K562 (cell line): ENCODE measurements around the gene METRN. TPM values are rescaled to one million over a fixed set of nuclear protein-coding genes. Genes with fewer than 3 reads are reported as not detected.

Experiments used
- HDAC1 ChIP-seq, 2 experiments: fragments of 450-650 bp; IDR thresholded peaks; 2 replicates each; pipeline ENCODE4 v1.6.1; 2016 to 2017; ENCODE audit warnings: inconsistent platforms in 1 of 2, mild to moderate bottlenecking in 1 of 2, moderate library complexity in 1 of 2
- MCM3 ChIP-seq: fragments of 450-650 bp; IDR thresholded peaks from 2 replicates; pipeline ENCODE4 v1.6.1; 2016
- SNRNP70 ChIP-seq: fragments of 200-400 bp; formaldehyde crosslinking; optimal IDR thresholded peaks from 2 replicates; pipeline ENCODE3; 2017; ENCODE audit warnings: low read depth, low read length
- TCF3 ChIP-seq: sonication (generic); formaldehyde crosslinking; IDR thresholded peaks from 2 replicates; pipeline ENCODE4 v1.4.0; 2020; ENCODE audit warnings: mild to moderate bottlenecking, missing genetic modification reagents
- TEAD4 ChIP-seq, 2 experiments: sonication (generic) in 1 of 2; formaldehyde crosslinking in 1 of 2; IDR thresholded peaks; 2 replicates each; pipeline versions ENCODE4 v1.6.1 to v1.8.0; 2012 to 2022; ENCODE audit warnings: borderline replicate concordance in 1 of 2, inconsistent platforms in 1 of 2, low read length in 1 of 2, mild to moderate bottlenecking in 1 of 2, missing genetic modification reagents in 1 of 2
- ZBTB17 ChIP-seq: fragments of 450-650 bp; formaldehyde crosslinking; IDR thresholded peaks from 2 replicates; pipeline ENCODE4 v1.4.0; 2020; ENCODE audit warnings: mild to moderate bottlenecking
- ZNF232 ChIP-seq: sonication (generic); formaldehyde crosslinking; IDR thresholded peaks from 2 replicates; pipeline ENCODE4 v1.8.0; 2022; ENCODE audit warnings: mild to moderate bottlenecking, missing genetic modification reagents
- ZNF75A ChIP-seq: fragments of 450-650 bp; formaldehyde crosslinking; IDR thresholded peaks from 2 replicates; pipeline ENCODE4 v1.4.0; 2020; ENCODE audit warnings: mild to moderate bottlenecking
- polyA plus RNA-seq, 8 experiments: library from polyadenylated mRNA; depleted of rRNA in 4 of 8; stranded (reverse) in 5 of 8; unstranded in 3 of 8; fragments of >200 nt; fragmentation: Nextera tagmentation in 2 of 8; fragmentation: Illumina TruSeq in 1 of 8; extraction: Ambion mirVana in 2 of 8; extraction: Trizol in 1 of 8; gene quantifications; 2 replicates each; pipeline versions ENCODE4 v1.2.1 to v1.2.3, GENCODE V29; 2011 to 2014; ENCODE audit warnings: inconsistent platforms in 1 of 8, missing spikeins in 1 of 8
- total RNA-seq, 7 experiments: library from RNA; depleted of rRNA in 6 of 7; stranded (reverse); fragments of >200 nt in 6 of 7; fragmentation: Illumina TruSeq in 2 of 7; extraction: Trizol in 2 of 7; gene quantifications; 2 replicates each; pipeline versions ENCODE4 v1.2.1 to v1.2.3, GENCODE V29; 2011 to 2021; ENCODE audit warnings: low replicate concordance in 1 of 7
- TF ChIP-seq, protein P1 (sequence below): sonication (generic); formaldehyde crosslinking; IDR thresholded peaks from 2 replicates; pipeline ENCODE4 v1.8.0; 2022; ENCODE audit warnings: mild to moderate bottlenecking, missing genetic modification reagents
- TF ChIP-seq, protein P2 (sequence below): fragments of 450-650 bp; formaldehyde crosslinking; IDR thresholded peaks from 2 replicates; pipeline ENCODE4 v1.4.0; 2020; ENCODE audit warnings: mild to moderate bottlenecking, moderate library complexity
- TF ChIP-seq, protein P3 (sequence below): sonication (generic); formaldehyde crosslinking; IDR thresholded peaks from 2 replicates; pipeline ENCODE4 v1.8.0; 2022; ENCODE audit warnings: mild to moderate bottlenecking, missing genetic modification reagents
- TF ChIP-seq, protein P4 (sequence below): fragments of 450-650 bp; IDR thresholded peaks from 2 replicates; pipeline ENCODE4 v1.7.0; 2016; ENCODE audit warnings: borderline replicate concordance
- TF ChIP-seq, protein P5 (sequence below): fragments of 250-450 bp; sonication (Bioruptor Pico); IDR thresholded peaks from 2 replicates; pipeline ENCODE4 v1.9.0; 2021; ENCODE audit warnings: mild to moderate bottlenecking, inconsistent platforms
- TF ChIP-seq, protein P6 (sequence below): sonication (generic); IDR thresholded peaks from 2 replicates; pipeline ENCODE4 v1.6.1; 2016

The METRN gene
- total and polyA plus RNA-seq, 9 of the 15 experiments (the other 6 are each of a cell fraction or from before 2014, with no cell fraction given): 0.20 to 89.8 (median 15.4) TPM

DNA sequence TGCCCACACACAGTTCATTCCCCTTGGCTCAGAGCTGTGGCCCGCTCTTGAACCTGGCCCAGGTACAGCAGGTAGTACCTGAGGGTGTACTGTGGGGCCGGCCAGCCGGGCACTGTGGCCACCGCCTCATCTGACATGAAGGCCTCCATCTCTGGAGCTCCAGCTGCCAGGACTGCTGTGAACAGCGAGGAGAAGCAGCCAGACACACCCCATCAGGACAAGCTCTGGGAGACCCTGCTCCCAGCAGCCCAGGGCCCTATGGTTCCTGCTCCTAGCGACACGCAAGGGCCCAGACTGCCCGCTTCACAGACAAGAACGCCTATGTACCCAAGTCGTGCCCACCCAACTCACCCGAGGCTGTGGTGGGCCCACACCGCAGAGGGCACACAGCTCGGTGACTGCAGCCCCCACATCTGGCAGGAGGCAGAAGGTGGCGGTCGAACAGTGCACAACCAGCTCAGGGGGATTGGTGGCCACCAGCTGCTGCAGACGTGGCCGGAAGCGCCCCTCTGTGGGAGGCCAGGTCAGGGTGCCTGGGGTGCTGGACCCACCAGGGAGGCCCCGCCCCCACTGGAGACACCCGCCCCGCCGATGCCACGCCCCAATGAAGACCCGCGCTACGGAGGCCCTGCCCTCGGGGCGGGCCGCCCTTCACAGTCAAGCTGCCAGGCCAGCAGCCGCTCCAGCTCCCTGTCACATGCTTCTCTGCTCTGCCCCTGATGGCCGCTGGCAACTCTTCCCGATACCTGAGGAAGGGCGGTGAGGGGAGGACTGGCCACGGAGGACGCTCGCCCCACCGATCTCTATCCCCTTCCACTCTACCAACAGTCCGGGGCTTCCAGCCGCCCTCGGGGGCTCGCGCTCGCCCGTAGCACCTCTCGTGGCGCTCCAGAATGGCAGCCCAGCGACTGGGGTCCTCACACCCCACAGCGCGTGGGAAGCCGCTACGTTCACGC lies 35.8 kb upstream of the METRN start (continued):
- TF ChIP-seq, protein P1, sequence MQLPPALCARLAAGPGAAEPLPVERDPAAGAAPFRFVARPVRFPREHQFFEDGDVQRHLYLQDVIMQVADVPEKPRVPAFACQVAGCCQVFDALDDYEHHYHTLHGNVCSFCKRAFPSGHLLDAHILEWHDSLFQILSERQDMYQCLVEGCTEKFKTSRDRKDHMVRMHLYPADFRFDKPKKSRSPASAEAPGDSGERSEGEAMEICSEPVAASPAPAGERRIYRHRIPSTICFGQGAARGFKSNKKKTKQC (CRISPR knock-in tag): peak; percentile 60; the same call in 1 of the 2 replicates
- no peak for TF ChIP-seq MCM3
- TF ChIP-seq, protein P2, sequence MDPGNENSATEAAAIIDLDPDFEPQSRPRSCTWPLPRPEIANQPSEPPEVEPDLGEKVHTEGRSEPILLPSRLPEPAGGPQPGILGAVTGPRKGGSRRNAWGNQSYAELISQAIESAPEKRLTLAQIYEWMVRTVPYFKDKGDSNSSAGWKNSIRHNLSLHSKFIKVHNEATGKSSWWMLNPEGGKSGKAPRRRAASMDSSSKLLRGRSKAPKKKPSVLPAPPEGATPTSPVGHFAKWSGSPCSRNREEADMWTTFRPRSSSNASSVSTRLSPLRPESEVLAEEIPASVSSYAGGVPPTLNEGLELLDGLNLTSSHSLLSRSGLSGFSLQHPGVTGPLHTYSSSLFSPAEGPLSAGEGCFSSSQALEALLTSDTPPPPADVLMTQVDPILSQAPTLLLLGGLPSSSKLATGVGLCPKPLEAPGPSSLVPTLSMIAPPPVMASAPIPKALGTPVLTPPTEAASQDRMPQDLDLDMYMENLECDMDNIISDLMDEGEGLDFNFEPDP (CRISPR knock-in tag): no peak
- TF ChIP-seq TEAD4 (IDR thresholded peaks at IDR 0.05; ENCODE audit: low read length): no peak
- no peak for TF ChIP-seq TEAD4 (CRISPR knock-in tag; IDR thresholded peaks at IDR 0.05; ENCODE audit: borderline replicate concordance)
- TF ChIP-seq, protein P3, sequence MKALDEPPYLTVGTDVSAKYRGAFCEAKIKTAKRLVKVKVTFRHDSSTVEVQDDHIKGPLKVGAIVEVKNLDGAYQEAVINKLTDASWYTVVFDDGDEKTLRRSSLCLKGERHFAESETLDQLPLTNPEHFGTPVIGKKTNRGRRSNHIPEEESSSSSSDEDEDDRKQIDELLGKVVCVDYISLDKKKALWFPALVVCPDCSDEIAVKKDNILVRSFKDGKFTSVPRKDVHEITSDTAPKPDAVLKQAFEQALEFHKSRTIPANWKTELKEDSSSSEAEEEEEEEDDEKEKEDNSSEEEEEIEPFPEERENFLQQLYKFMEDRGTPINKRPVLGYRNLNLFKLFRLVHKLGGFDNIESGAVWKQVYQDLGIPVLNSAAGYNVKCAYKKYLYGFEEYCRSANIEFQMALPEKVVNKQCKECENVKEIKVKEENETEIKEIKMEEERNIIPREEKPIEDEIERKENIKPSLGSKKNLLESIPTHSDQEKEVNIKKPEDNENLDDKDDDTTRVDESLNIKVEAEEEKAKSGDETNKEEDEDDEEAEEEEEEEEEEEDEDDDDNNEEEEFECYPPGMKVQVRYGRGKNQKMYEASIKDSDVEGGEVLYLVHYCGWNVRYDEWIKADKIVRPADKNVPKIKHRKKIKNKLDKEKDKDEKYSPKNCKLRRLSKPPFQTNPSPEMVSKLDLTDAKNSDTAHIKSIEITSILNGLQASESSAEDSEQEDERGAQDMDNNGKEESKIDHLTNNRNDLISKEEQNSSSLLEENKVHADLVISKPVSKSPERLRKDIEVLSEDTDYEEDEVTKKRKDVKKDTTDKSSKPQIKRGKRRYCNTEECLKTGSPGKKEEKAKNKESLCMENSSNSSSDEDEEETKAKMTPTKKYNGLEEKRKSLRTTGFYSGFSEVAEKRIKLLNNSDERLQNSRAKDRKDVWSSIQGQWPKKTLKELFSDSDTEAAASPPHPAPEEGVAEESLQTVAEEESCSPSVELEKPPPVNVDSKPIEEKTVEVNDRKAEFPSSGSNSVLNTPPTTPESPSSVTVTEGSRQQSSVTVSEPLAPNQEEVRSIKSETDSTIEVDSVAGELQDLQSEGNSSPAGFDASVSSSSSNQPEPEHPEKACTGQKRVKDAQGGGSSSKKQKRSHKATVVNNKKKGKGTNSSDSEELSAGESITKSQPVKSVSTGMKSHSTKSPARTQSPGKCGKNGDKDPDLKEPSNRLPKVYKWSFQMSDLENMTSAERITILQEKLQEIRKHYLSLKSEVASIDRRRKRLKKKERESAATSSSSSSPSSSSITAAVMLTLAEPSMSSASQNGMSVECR (CRISPR knock-in tag): peak; percentile 56
- peak in 1 of 2 experiments; percentile 80; a peak in 2 of 4 replicates for TF ChIP-seq HDAC1 (IDR thresholded peaks at IDR 0.05)
- TF ChIP-seq, protein P4, sequence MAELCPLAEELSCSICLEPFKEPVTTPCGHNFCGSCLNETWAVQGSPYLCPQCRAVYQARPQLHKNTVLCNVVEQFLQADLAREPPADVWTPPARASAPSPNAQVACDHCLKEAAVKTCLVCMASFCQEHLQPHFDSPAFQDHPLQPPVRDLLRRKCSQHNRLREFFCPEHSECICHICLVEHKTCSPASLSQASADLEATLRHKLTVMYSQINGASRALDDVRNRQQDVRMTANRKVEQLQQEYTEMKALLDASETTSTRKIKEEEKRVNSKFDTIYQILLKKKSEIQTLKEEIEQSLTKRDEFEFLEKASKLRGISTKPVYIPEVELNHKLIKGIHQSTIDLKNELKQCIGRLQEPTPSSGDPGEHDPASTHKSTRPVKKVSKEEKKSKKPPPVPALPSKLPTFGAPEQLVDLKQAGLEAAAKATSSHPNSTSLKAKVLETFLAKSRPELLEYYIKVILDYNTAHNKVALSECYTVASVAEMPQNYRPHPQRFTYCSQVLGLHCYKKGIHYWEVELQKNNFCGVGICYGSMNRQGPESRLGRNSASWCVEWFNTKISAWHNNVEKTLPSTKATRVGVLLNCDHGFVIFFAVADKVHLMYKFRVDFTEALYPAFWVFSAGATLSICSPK: no peak
- no peak for TF ChIP-seq ZNF232 (CRISPR knock-in tag)
- TF ChIP-seq, protein P5, sequence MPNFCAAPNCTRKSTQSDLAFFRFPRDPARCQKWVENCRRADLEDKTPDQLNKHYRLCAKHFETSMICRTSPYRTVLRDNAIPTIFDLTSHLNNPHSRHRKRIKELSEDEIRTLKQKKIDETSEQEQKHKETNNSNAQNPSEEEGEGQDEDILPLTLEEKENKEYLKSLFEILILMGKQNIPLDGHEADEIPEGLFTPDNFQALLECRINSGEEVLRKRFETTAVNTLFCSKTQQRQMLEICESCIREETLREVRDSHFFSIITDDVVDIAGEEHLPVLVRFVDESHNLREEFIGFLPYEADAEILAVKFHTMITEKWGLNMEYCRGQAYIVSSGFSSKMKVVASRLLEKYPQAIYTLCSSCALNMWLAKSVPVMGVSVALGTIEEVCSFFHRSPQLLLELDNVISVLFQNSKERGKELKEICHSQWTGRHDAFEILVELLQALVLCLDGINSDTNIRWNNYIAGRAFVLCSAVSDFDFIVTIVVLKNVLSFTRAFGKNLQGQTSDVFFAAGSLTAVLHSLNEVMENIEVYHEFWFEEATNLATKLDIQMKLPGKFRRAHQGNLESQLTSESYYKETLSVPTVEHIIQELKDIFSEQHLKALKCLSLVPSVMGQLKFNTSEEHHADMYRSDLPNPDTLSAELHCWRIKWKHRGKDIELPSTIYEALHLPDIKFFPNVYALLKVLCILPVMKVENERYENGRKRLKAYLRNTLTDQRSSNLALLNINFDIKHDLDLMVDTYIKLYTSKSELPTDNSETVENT (CRISPR knock-in tag): 0 out of 2 replicates have a peak, but pooled peaks have one; percentile 9
- TF ChIP-seq, protein P6, sequence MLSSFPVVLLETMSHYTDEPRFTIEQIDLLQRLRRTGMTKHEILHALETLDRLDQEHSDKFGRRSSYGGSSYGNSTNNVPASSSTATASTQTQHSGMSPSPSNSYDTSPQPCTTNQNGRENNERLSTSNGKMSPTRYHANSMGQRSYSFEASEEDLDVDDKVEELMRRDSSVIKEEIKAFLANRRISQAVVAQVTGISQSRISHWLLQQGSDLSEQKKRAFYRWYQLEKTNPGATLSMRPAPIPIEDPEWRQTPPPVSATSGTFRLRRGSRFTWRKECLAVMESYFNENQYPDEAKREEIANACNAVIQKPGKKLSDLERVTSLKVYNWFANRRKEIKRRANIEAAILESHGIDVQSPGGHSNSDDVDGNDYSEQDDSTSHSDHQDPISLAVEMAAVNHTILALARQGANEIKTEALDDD: no peak
- TF ChIP-seq ZNF75A: no peak
- TF ChIP-seq TCF3 (CRISPR knock-in tag): no peak
- TF ChIP-seq SNRNP70: no peak
- no peak for TF ChIP-seq ZBTB17 (CRISPR knock-in tag)
